Adrenal gland (tissue), 12 donors: ENCODE results near the gene EFNA5. TPM values are rescaled to one million over a fixed set of nuclear protein-coding genes. Genes with fewer than 3 reads are reported as not detected.
A peak's percentile ranks its signal among the peaks of the same experiment; 100 is the strongest.

Source experiments
- DNase-seq, 7 donors: peaks; one replicate each; pipeline ENCODE4 v3.0.0-alpha.2; 2019 to 2020
- H3K27ac ChIP-seq, 5 donors: fragments of 200-600 bp; sonication (generic) in 4 of 5; 1 replicate in 3 of 5; 2 replicates in 2 of 5; pipeline versions ENCODE4 v1.5.1 to v1.8.0; 2016 to 2020; ENCODE audit warnings: mild to moderate bottlenecking in 1 of 5
- H3K27me3 ChIP-seq: fragments of 200-600 bp; 2 replicates; pipeline ENCODE4 v1.8.0; 2021
- H3K36me3 ChIP-seq, 2 donors: fragments of 200-600 bp; replicated peaks in 1 of 2; 1 replicate in 1 of 2; 2 replicates in 1 of 2; pipeline versions ENCODE4 v1.5.1 to v1.8.0; 2018 to 2022
- H3K4me1 ChIP-seq, 2 donors: fragments of 200-600 bp; replicated peaks in 1 of 2; 1 replicate in 1 of 2; 2 replicates in 1 of 2; pipeline versions ENCODE4 v1.5.1 to v1.8.0; 2018 to 2021
- H3K4me3 ChIP-seq, 4 donors: fragments of 200-600 bp; sonication (generic) in 3 of 4; one replicate each; pipeline ENCODE4 v1.5.1; 2016 to 2018
- H3K9me3 ChIP-seq, 3 donors: fragments of 200-600 bp; sonication (generic) in 1 of 3; replicated peaks in 1 of 3; 1 replicate in 2 of 3; 2 replicates in 1 of 3; pipeline versions ENCODE4 v1.5.1 to v1.8.0; 2016 to 2021
- POLR2A ChIP-seq, 2 donors: fragments of 450-650 bp; IDR thresholded peaks; one replicate each; pipeline ENCODE4 v1.6.1; 2017; ENCODE audit warnings: antibody characterized with exemption in 2 of 2, mild to moderate bottlenecking in 2 of 2, moderate library complexity in 1 of 2
- WGBS, 4 donors: extraction: QIAGEN DNeasy Blood & Tissue Kit in 2 of 4; methylation state at CpG; one replicate each; pipeline versions ENCODE4 v1.1.5 to v1.1.7; 2013 to 2017; 5-methylcytosine and 5-hydroxymethylcytosine counted together
- intact Hi-C, 2 donors: fragments of 100-400 bp; cut with DNase I; formaldehyde crosslinking; loops; one replicate each; pipeline versions ENCODE4 v1.14.1 to v1.15.0; 2022 to 2023
- polyA plus RNA-seq, 3 donors: library from polyadenylated mRNA; stranded (reverse); fragments of 200-250 nt in 2 of 3; fragments of 350-450 nt in 1 of 3; fragmentation: Illumina TruSeq in 1 of 3; extraction: RNeasy Lipid Tissue Mini Kit (QIAGEN cat#74804) in 1 of 3; gene quantifications; one replicate each; pipeline ENCODE4 v1.2.3, GENCODE V29; 2013 to 2014
- total RNA-seq, 9 donors: library from RNA; depleted of rRNA in 4 of 9; stranded (reverse); fragments of >200 nt in 4 of 9; fragments of 120-200 nt in 1 of 9; fragmentation: NEBNext Ultra II Directional in 1 of 9; extraction: Animal tissue kit (Norgen Biotek cat#: 25700) in 1 of 9; gene quantifications; one replicate each; pipeline versions ENCODE4 v1.1.0 to v1.2.4, GENCODE V29; 2013 to 2023
- TF ChIP-seq, protein P1 (sequence below), 6 experiments: fragments of 450-650 bp in 4 of 6; fragments of 200-600 bp in 2 of 6; sonication (generic) in 1 of 6; IDR thresholded peaks; 1 replicate in 5 of 6; 2 replicates in 1 of 6; pipeline versions ENCODE4 v1.5.1 to v1.8.0; 2016 to 2021; ENCODE audit warnings: antibody characterized with exemption in 6 of 6, mild to moderate bottlenecking in 2 of 6, moderate library complexity in 1 of 6
- donor health status: healthy with polysubstance abuse.
- donor health status: Bipolar disorder and iron deficiency.
- donor health status: DM: yes; HTN: yes; CAD: no.
- donor health status: DM: no; HTN: no; CAD: no.
- donor health status: DM: no; HTN: no; CAD: no.
- donor health status: DM: yes; HTN: yes; CAD: no.

Gene EFNA5
- total and polyA plus RNA-seq, 12 donors, result 0.06 to 11.8 (median 1.6) TPM

DNA sequence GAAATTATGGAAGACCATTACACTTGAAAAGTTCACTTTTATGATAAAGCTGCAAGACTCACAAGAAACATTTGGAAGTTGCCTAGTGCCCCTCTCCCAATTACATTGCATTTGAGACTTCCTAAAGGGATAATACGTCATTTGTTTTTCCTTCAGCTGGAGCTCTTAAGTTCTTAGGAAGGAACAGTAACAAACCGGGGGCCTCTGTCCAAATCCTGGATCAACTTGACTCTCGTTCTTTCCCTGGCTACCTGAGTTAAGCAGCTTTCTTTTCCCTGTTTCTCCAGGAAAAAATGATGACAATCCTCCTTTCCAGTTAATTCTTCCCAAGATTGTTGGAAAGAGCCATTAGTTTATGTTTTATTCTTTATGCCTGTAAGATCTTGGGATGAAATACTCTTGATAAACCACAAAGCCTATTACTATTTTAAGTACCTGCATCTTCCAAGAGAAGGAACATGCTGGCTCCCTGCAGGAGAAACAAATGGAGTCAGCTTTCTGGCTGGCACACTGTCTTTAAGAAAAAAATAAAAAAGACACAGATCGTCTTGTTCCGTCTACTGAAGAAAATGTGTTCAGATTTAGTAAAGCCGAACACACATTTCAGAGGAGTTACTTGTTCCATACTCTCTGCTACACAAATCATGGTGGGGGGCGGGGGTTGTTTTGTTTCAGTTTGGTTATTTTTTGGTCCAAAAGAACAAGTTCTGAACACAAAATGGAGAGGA lies 297.9 kb downstream of the EFNA5 start:
- intact Hi-C loops, result no loop called here
- Histone ChIP-seq H3K27me3 (no peaks in the 10 kb centered on the region), H3K27ac (no peak overlapping the region), H3K4me3 (no peak overlapping the region), H3K9me3 (no peaks in the 10 kb centered on the region), H3K36me3 (no peaks in the 10 kb centered on the region), H3K4me1 (no peaks in the 10 kb centered on the region)
- no peak for TF ChIP-seq POLR2A (IDR thresholded peaks at IDR 0.05)
- TF ChIP-seq, protein P1, sequence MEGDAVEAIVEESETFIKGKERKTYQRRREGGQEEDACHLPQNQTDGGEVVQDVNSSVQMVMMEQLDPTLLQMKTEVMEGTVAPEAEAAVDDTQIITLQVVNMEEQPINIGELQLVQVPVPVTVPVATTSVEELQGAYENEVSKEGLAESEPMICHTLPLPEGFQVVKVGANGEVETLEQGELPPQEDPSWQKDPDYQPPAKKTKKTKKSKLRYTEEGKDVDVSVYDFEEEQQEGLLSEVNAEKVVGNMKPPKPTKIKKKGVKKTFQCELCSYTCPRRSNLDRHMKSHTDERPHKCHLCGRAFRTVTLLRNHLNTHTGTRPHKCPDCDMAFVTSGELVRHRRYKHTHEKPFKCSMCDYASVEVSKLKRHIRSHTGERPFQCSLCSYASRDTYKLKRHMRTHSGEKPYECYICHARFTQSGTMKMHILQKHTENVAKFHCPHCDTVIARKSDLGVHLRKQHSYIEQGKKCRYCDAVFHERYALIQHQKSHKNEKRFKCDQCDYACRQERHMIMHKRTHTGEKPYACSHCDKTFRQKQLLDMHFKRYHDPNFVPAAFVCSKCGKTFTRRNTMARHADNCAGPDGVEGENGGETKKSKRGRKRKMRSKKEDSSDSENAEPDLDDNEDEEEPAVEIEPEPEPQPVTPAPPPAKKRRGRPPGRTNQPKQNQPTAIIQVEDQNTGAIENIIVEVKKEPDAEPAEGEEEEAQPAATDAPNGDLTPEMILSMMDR (IDR thresholded peaks at IDR 0.05), result no peak
- DNase-seq, result no peak
- WGBS, 4 donors, result 68 to 72% (median 71%) methylated on average over 7 of the region's 7 CpGs

DNA sequence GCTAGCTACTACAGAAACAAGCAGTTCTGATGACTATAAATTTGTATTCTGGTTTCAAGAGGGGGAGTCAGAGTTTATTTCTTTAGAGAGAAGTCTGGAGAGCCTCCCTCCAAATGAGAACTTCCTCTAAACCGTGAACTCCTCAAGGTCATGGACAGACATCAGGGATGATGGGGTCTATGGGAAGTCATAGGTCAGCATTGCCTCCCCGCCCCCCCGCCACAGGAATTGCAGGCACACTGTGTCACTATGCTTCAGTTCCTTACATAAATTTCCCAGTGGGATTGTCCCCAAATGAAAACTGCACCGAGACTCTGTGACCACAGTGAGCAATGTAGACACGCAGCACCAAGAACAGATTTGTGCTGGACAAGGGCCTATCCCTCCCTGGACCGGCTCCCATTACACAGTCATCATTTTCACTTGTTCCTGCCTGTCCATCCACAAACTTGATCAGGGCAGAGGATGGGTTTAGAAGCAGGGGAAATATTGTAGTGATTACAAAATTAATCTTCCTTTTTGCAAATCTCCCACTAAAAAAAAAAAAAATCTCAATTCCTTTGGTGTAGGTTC lies 300.3 kb downstream of the EFNA5 start:
- H3K36me3 ChIP-seq, result no peaks in the 10 kb centered on the region
- H3K9me3 ChIP-seq, result no peaks in the 10 kb centered on the region
- no peak overlapping the region for H3K27ac ChIP-seq
- H3K27me3 ChIP-seq, result no peaks in the 10 kb centered on the region
- no peak overlapping the region for H3K4me3 ChIP-seq
- peak in 2 of 7 donors; percentile 8 to 18 for DNase-seq
- TF ChIP-seq POLR2A (IDR thresholded peaks at IDR 0.05), result no peak
- TF ChIP-seq, protein P1 (IDR thresholded peaks at IDR 0.05), result no peak
- intact Hi-C loops, result no loop called here
- no peaks in the 10 kb centered on the region for H3K4me1 ChIP-seq
- 64 to 83% (median 72%) methylated on average over 6 of the region's 6 CpGs for WGBS, 4 donors

DNA sequence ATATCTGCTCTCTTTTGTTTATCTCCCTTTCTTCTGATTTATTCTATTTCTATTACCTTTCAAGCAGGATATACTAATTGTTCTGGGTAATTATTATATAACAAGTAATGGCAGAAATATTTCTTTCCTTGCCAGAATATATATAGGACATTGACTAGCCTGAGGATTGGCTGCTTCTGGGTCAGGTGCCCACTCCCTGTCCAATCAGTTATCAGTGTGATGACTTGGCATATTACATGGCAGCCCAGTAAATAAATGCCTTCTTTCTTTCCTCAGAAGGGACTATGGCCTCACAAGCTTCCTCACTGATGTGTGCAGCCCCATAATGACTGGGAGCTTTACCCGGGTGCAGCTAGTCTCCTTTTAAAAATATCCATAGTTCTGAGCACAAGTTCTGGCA lies 301.1 kb downstream of the EFNA5 start:
- Histone ChIP-seq H3K36me3 (no peaks in the 10 kb centered on the region), H3K27me3 (no peaks in the 10 kb centered on the region), H3K9me3 (no peaks in the 10 kb centered on the region), H3K4me3 (no peak overlapping the region), H3K27ac (no peak overlapping the region), H3K4me1 (no peaks in the 10 kb centered on the region)
- DNase-seq, result no peak
- WGBS, 4 donors, result 91 to 95% (median 92%) methylated on average over 1 of the region's 1 CpG
- intact Hi-C loops, result no loop called here
- TF ChIP-seq, protein P1 (IDR thresholded peaks at IDR 0.05), result no peak
- TF ChIP-seq POLR2A (IDR thresholded peaks at IDR 0.05), result no peak

GRCh38 chr5:107368615-107369014 lies 302.1 kb downstream of the EFNA5 start:
- Histone ChIP-seq H3K36me3 (no peaks in the 10 kb centered on the region), H3K4me1 (no peaks in the 10 kb centered on the region), H3K27me3 (no peaks in the 10 kb centered on the region), H3K27ac (no peak overlapping the region), H3K9me3 (no peaks in the 10 kb centered on the region), H3K4me3 (no peak overlapping the region)
- intact Hi-C loops, result no loop called here
- no peak for TF ChIP-seq POLR2A (IDR thresholded peaks at IDR 0.05)
- TF ChIP-seq, protein P1 (IDR thresholded peaks at IDR 0.05), result no peak
- no peak for DNase-seq
- 86 to 94% (median 90%) methylated on average over 7 of the region's 7 CpGs for WGBS, 4 donors
